ENCODE results near the gene XPNPEP2. TPM values are rescaled to one million over a fixed set of nuclear protein-coding genes. Genes with fewer than 3 reads are reported as not detected.

The XPNPEP2 gene
- total RNA-seq, 2 donors from 2014 or later, result 2.7 to 4.2 TPM

GRCh38 chrX:129723511-129723910 is 15.3 kb upstream of the XPNPEP2 start:
- Histone ChIP-seq H3K4me1 (ENCODE audit: control insufficient read depth in 1 of 2, low read depth in 2 of 2) (no peaks in the 10 kb centered on the region), H3K27ac (no peak overlapping the region), H3K27me3 (replicated peaks; ENCODE audit: insufficient read depth) (no peaks in the 10 kb centered on the region), H3K36me3 (no peaks in the 10 kb centered on the region), H3K9me3 (no peaks in the 10 kb centered on the region), H3K4me3 (no peak overlapping the region)
- no peak for TF ChIP-seq CTCF (IDR thresholded peaks at IDR 0.05)
- ATAC-seq (ENCODE audit: insufficient number of reproducible peaks, low FRiP score, low read depth) (no peak), DNase-seq (ENCODE audit: low spot score) (no peak)

GRCh38 chrX:129724754-129725153 is 14.0 kb upstream of the XPNPEP2 start:
- Histone ChIP-seq H3K4me3 (no peak overlapping the region), H3K27ac (no peak overlapping the region), H3K4me1 (ENCODE audit: control insufficient read depth in 1 of 2, low read depth in 2 of 2) (no peaks in the 10 kb centered on the region), H3K36me3 (no peaks in the 10 kb centered on the region), H3K9me3 (no peaks in the 10 kb centered on the region), H3K27me3 (replicated peaks; ENCODE audit: insufficient read depth) (no peaks in the 10 kb centered on the region)
- DNase-seq (ENCODE audit: low spot score) (no peak), ATAC-seq (ENCODE audit: insufficient number of reproducible peaks, low FRiP score, low read depth) (no peak)
- TF ChIP-seq CTCF (IDR thresholded peaks at IDR 0.05), result no peak

- peak; percentile 65 for TF ChIP-seq CTCF (IDR thresholded peaks at IDR 0.05)
- H3K27ac ChIP-seq, result no peak overlapping the region
- H3K4me3 ChIP-seq, result no peak overlapping the region
- no peaks in the 10 kb centered on the region for H3K27me3 ChIP-seq (replicated peaks; ENCODE audit: insufficient read depth)
- no peaks in the 10 kb centered on the region for H3K36me3 ChIP-seq
- H3K4me1 ChIP-seq (ENCODE audit: control insufficient read depth in 1 of 2, low read depth in 2 of 2), result no peaks in the 10 kb centered on the region
- no peaks in the 10 kb centered on the region for H3K9me3 ChIP-seq
- DNase-seq (ENCODE audit: low spot score) (peak; percentile 18), ATAC-seq (ENCODE audit: insufficient number of reproducible peaks, low FRiP score, low read depth) (no peak)
Observed at GRCh38 chrX:129726307-129727111, 12.3 kb upstream of the XPNPEP2 start.

- DNase-seq (ENCODE audit: low spot score), result no peak
- no peaks in the 10 kb centered on the region for H3K9me3 ChIP-seq
- no peaks in the 10 kb centered on the region for H3K4me1 ChIP-seq (ENCODE audit: control insufficient read depth in 1 of 2, low read depth in 2 of 2)
- no peak for TF ChIP-seq CTCF (IDR thresholded peaks at IDR 0.05)
- H3K4me3 ChIP-seq, result no peak overlapping the region
- ATAC-seq (ENCODE audit: insufficient number of reproducible peaks, low FRiP score, low read depth), result no peak
- no peaks in the 10 kb centered on the region for H3K27me3 ChIP-seq (replicated peaks; ENCODE audit: insufficient read depth)
- no peak overlapping the region for H3K27ac ChIP-seq
- no peaks in the 10 kb centered on the region for H3K36me3 ChIP-seq
Observed at GRCh38 chrX:129728061-129728460, 10.7 kb upstream of the XPNPEP2 start.

- Histone ChIP-seq H3K27ac (no peak overlapping the region), H3K4me3 (no peak overlapping the region), H3K36me3 (no peaks in the 10 kb centered on the region), H3K4me1 (ENCODE audit: control insufficient read depth in 1 of 2, low read depth in 2 of 2) (no peaks in the 10 kb centered on the region), H3K27me3 (replicated peaks; ENCODE audit: insufficient read depth) (no peaks in the 10 kb centered on the region), H3K9me3 (no peaks in the 10 kb centered on the region)
- no peak for TF ChIP-seq CTCF (IDR thresholded peaks at IDR 0.05)
- ATAC-seq (ENCODE audit: insufficient number of reproducible peaks, low FRiP score, low read depth) (no peak), DNase-seq (ENCODE audit: low spot score) (no peak)
Observed at GRCh38 chrX:129731228-129731627, 7.6 kb upstream of the XPNPEP2 start.
